ENCODE measurements around the gene POLE. TPM values are rescaled to one million over a fixed set of nuclear protein-coding genes. Genes with fewer than 3 reads are reported as not detected.

The POLE gene
- polyA plus RNA-seq, 1 of the 3 experiments (the other 2 are of a cell fraction) = 20.1 TPM

DNA sequence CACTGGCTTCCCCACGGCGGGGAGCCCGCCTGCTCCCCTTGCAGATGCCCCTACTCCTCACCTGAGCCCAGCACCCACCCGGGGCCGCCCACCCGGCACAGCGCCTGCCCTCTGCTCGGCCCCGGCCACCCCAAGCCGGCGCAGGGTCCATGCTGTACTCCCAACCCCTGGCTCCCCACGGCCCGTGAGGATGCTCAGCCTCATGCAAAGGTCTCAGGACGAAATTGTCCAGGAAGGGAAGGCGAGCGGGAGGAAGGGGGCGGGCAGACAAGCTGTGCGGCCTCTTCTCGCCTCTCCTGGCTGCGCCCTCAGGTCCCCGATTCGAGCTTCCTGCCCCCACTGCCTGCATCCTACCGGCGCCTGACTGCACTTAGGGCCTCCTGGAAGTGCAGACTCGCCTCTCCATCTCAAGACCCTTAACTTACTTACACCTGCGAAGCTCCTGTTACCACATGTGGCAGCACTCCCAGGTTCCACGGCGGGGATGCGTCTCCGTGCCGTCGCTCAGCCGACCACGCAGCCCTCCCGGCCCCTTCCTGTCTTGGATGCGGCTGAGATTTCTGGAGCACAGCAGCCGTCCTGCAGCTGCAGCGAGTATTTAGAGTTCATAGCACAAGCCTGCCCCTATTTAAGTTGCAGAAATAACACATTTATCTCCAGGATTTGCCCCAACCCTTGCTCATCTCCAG is 94.7 kb downstream of the POLE start:
- Histone ChIP-seq H4K20me1 (ENCODE audit: insufficient read depth) (no peaks in the 10 kb centered on the region), H3K4me2 (no peak overlapping the region), H2AFZ (ENCODE audit: low read depth) (no peak overlapping the region), H3K4me3 (ENCODE audit: low read depth in 2 of 2, low read length in 1 of 2) (no peak overlapping the region), H3K36me3 (replicated peaks in 1 of 2; ENCODE audit: control insufficient read depth in 1 of 2, insufficient read depth in 2 of 2, low read length in 1 of 2) (no peaks in the 10 kb centered on the region), H3K4me1 (ENCODE audit: control insufficient read depth in 1 of 2, insufficient read depth in 2 of 2, low read depth in 1 of 2, low read length in 1 of 2) (peaks cover 0 to 7% of the 10 kb centered on the region in 2 experiments; a peak in 1 of 4 replicates), H3K9me2 (no peaks in the 10 kb centered on the region), H3K9me3 (no peaks in the 10 kb centered on the region), H3K79me2 (ENCODE audit: insufficient read depth) (no peaks in the 10 kb centered on the region), H3K27ac (ENCODE audit: low read depth in 2 of 2, low read length in 1 of 2) (no peak overlapping the region), H3K27me3 (ENCODE audit: insufficient read depth) (no peaks in the 10 kb centered on the region), H3F3A (replicated peaks; ENCODE audit: insufficient read depth) (peaks cover 15% of the 10 kb centered on the region), H3K9ac (no peak overlapping the region)
- TF ChIP-seq, protein P1, sequence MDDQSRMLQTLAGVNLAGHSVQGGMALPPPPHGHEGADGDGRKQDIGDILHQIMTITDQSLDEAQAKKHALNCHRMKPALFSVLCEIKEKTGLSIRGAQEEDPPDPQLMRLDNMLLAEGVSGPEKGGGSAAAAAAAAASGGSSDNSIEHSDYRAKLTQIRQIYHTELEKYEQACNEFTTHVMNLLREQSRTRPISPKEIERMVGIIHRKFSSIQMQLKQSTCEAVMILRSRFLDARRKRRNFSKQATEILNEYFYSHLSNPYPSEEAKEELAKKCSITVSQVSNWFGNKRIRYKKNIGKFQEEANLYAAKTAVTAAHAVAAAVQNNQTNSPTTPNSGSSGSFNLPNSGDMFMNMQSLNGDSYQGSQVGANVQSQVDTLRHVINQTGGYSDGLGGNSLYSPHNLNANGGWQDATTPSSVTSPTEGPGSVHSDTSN (IDR thresholded peaks at IDR 0.05) = no peak
- TF ChIP-seq FOSL2 (IDR thresholded peaks at IDR 0.05; ENCODE audit: borderline replicate concordance, low read depth) (no peak), SIN3A (IDR thresholded peaks at IDR 0.05; ENCODE audit: borderline replicate concordance, low read depth, low read length) (no peak), TEAD4 (IDR thresholded peaks at IDR 0.05; ENCODE audit: borderline replicate concordance, insufficient read depth) (no peak), RFX5 (IDR thresholded peaks at IDR 0.05; ENCODE audit: low read length) (no peak), EZH2phosphoT487 (IDR thresholded peaks at IDR 0.05; ENCODE audit: borderline replicate concordance, low read depth) (no peak), NRF1 (IDR thresholded peaks at IDR 0.05; ENCODE audit: low read depth, low read length) (no peak), SMC3 (IDR thresholded peaks at IDR 0.05; ENCODE audit: low read depth, low read length) (no peak), NFIC (IDR thresholded peaks at IDR 0.05; ENCODE audit: borderline replicate concordance) (no peak)
- TF ChIP-seq, protein P2, sequence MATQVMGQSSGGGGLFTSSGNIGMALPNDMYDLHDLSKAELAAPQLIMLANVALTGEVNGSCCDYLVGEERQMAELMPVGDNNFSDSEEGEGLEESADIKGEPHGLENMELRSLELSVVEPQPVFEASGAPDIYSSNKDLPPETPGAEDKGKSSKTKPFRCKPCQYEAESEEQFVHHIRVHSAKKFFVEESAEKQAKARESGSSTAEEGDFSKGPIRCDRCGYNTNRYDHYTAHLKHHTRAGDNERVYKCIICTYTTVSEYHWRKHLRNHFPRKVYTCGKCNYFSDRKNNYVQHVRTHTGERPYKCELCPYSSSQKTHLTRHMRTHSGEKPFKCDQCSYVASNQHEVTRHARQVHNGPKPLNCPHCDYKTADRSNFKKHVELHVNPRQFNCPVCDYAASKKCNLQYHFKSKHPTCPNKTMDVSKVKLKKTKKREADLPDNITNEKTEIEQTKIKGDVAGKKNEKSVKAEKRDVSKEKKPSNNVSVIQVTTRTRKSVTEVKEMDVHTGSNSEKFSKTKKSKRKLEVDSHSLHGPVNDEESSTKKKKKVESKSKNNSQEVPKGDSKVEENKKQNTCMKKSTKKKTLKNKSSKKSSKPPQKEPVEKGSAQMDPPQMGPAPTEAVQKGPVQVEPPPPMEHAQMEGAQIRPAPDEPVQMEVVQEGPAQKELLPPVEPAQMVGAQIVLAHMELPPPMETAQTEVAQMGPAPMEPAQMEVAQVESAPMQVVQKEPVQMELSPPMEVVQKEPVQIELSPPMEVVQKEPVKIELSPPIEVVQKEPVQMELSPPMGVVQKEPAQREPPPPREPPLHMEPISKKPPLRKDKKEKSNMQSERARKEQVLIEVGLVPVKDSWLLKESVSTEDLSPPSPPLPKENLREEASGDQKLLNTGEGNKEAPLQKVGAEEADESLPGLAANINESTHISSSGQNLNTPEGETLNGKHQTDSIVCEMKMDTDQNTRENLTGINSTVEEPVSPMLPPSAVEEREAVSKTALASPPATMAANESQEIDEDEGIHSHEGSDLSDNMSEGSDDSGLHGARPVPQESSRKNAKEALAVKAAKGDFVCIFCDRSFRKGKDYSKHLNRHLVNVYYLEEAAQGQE (IDR thresholded peaks at IDR 0.05; ENCODE audit: low read depth, low read length) = no peak
- ChIA-PET CTCF (interaction anchor here (0.6 to 1.9 kb wide), 2 partner anchors 15 to 31 kb away, joined by 3 to 13 read pairs; no protein-coding TSS in a partner anchor), POLR2A (no interaction called here)
- no peak for DNase-seq
- 77% methylated on average over 23 of the region's 38 CpGs for WGBS (ENCODE audit: low lambda C conversion rate)

Measured in SK-N-SH (cell line).